GM19239 (cell line): ENCODE data around the gene VAPA.

Experiments
- DNase-seq: peaks from one replicate; pipeline ENCODE4 v3.0.0; 2011; ENCODE audit warnings: low spot score; ENCODE audit not compliant: insufficient read length
- FAIRE-seq: peaks from 2 replicates; lab custom pipeline; 2011; peaks lifted over from hg19 to GRCh38; lab: Jason Lieb, UNC

The VAPA gene

GRCh38 chr18:9913526-9914333 lies at the start of gene VAPA:
TSS of gene VAPA (plus strand) at chr18:9914016. CDS start at chr18:9914257, 241 bp downstream.
- DNase-seq = peak; percentile 93
- peak; percentile 94 for FAIRE-seq

GRCh38 chr18:9865764-9866490 lies 47.9 kb upstream of the VAPA start:
- FAIRE-seq (no peak), DNase-seq (no peak)

GRCh38 chr18:9866627-9867026 lies 47.2 kb upstream of the VAPA start:
- DNase-seq (no peak), FAIRE-seq (no peak)

GRCh38 chr18:9867071-9867594 lies 46.7 kb upstream of the VAPA start:
- DNase-seq = no peak
- FAIRE-seq = no peak

GRCh38 chr18:9868857-9869714 lies 44.7 kb upstream of the VAPA start:
- no peak for FAIRE-seq
- DNase-seq = no peak

- DNase-seq (peak; percentile 18), FAIRE-seq (no peak)
Observed at GRCh38 chr18:9869715-9870430, 43.9 kb upstream of the VAPA start.

GRCh38 chr18:9870431-9871008 lies 43.3 kb upstream of the VAPA start:
- FAIRE-seq (no peak), DNase-seq (no peak)

- no peak for FAIRE-seq
- no peak for DNase-seq
Observed at GRCh38 chr18:9871244-9871746, 42.5 kb upstream of the VAPA start.

- FAIRE-seq (no peak), DNase-seq (no peak)
Observed at GRCh38 chr18:9872823-9873222, 41.0 kb upstream of the VAPA start.

- DNase-seq (no peak), FAIRE-seq (no peak)
Observed at GRCh38 chr18:9874728-9875127, 39.1 kb upstream of the VAPA start.

GRCh38 chr18:9876212-9876866 lies 37.5 kb upstream of the VAPA start:
- FAIRE-seq = no peak

GRCh38 chr18:9876867-9877654 lies 36.8 kb upstream of the VAPA start:
- DNase-seq (no peak), FAIRE-seq (no peak)

More at GRCh38 chr18:9876212-9876866, 37.5 kb upstream of the VAPA start:
- no peak for DNase-seq

GRCh38 chr18:9877655-9878014 lies 36.2 kb upstream of the VAPA start:
- no peak for DNase-seq
- FAIRE-seq = no peak

- FAIRE-seq = no peak
- DNase-seq = no peak
Observed at GRCh38 chr18:9878095-9878494, 35.7 kb upstream of the VAPA start.

GRCh38 chr18:9878783-9879242 lies 35.0 kb upstream of the VAPA start:
- no peak for FAIRE-seq

GRCh38 chr18:9884090-9884489 lies 29.7 kb upstream of the VAPA start:
- DNase-seq (no peak), FAIRE-seq (no peak)

More at GRCh38 chr18:9878783-9879242, 35.0 kb upstream of the VAPA start:
- DNase-seq = no peak

- FAIRE-seq = no peak
Observed at GRCh38 chr18:9884532-9885140, 29.2 kb upstream of the VAPA start.

More at GRCh38 chr18:9884532-9885140, 29.2 kb upstream of the VAPA start:
- DNase-seq = no peak
